ENCODE measurements around the gene TRIM44. TPM values are rescaled to one million over a fixed set of nuclear protein-coding genes. Genes with fewer than 3 reads are reported as not detected.

The TRIM44 gene
- total RNA-seq, 2 experiments from 2014 or later: 11.3 to 19.9 TPM

DNA sequence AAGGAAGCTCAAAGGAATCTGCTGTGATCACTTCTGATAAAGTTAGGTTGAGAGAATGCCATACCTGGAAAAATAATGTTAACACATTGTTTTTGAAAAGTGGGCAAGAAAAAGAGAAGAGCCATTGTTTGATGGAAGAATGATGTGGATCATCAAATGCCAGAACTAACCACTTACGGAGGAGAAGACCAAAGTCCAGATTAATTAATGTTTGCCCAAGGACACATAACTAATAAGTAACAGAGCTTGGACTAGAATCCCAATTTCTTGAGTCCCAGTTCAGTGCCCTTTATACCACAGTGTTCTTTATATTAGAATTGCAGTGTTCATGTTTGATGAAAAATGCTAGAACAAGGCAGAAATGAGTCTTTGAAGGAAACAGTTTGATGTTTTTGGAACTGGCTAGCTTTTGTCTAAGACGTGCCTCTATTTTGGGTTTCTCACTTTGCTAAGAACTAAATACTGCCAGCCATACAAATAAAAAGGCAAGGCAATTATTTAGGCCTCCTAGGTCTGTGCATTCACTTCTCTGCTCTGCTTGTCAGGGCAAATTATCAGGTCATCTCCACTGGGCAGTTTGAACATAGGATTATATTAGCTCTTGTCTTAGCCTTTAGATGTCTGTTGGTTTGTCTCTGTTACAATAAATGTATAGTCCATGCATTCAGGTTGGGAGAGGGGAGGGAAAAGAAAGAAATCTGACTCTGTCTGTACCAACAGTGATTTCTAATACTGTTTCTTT is 72.3 kb downstream of the TRIM44 start:
- Histone ChIP-seq H3K27ac (ENCODE audit: low read depth, low read length, poor library complexity, severe bottlenecking) (no peak overlapping the region), H3K4me2 (ENCODE audit: low read length) (no peak overlapping the region), H3K36me3 (ENCODE audit: insufficient read depth, low read length) (no peaks in the 10 kb centered on the region), H3K9me3 (ENCODE audit: low read length) (0 out of 2 replicates have a peak, but pooled peaks cover 2% of the 10 kb centered on the region), H3K4me1 (ENCODE audit: insufficient read depth, low read length, poor library complexity, severe bottlenecking) (no peaks in the 10 kb centered on the region), H2AFZ (ENCODE audit: low read length) (no peak overlapping the region), H3K9me2 (ENCODE audit: insufficient read depth, low read length) (no peaks in the 10 kb centered on the region), H3K4me3 (ENCODE audit: low read depth, low read length, poor library complexity, severe bottlenecking) (no peak overlapping the region), H3K79me2 (ENCODE audit: insufficient read depth, low read depth, low read length) (no peaks in the 10 kb centered on the region), H4K20me1 (ENCODE audit: insufficient read depth, low read length) (no peaks in the 10 kb centered on the region)
- CTCF ChIA-PET (ENCODE audit: unreplicated experiment): no interaction called here
- no peak for DNase-seq (ENCODE audit: low spot score)
- BruUV-seq (replicated peaks): no TSS peak
- POLR2A ChIA-PET: interaction anchor here (0.7 to 1.5 kb wide), 2 partner anchors 12 to 241 kb away, joined by 3 to 8 read pairs; no protein-coding TSS in a partner anchor
- no peak for TF ChIP-seq EZH2phosphoT487 (IDR thresholded peaks at IDR 0.05; ENCODE audit: borderline replicate concordance, low read depth, low read length)
- TF ChIP-seq, protein P1, sequence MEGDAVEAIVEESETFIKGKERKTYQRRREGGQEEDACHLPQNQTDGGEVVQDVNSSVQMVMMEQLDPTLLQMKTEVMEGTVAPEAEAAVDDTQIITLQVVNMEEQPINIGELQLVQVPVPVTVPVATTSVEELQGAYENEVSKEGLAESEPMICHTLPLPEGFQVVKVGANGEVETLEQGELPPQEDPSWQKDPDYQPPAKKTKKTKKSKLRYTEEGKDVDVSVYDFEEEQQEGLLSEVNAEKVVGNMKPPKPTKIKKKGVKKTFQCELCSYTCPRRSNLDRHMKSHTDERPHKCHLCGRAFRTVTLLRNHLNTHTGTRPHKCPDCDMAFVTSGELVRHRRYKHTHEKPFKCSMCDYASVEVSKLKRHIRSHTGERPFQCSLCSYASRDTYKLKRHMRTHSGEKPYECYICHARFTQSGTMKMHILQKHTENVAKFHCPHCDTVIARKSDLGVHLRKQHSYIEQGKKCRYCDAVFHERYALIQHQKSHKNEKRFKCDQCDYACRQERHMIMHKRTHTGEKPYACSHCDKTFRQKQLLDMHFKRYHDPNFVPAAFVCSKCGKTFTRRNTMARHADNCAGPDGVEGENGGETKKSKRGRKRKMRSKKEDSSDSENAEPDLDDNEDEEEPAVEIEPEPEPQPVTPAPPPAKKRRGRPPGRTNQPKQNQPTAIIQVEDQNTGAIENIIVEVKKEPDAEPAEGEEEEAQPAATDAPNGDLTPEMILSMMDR (conservative IDR thresholded peaks at IDR 0.05; ENCODE audit: low read length): no peak
- intact Hi-C loops (cut with micrococcal nuclease; ENCODE audit: unreplicated experiment): no loop called here

DNA sequence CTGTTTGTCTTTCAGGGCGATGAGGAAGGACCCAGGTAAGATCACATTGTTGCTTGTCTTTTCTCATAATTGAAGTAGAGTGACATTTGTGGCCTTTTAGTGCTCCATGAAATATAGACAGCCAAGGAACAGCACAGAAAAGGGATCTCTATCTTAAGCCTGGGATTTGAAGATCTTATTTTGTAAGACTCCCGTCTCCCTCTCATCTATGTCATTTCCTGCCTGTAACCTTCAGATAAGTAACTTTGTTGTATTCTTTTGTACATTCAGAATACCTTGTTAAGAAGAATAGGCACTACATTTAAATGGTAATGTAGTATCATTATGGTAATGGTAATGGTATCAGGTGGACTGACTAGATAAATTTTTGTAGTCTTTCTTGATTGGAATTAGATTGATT is 72.8 kb downstream of the TRIM44 start:
- Histone ChIP-seq H2AFZ (ENCODE audit: low read length) (no peak overlapping the region), H3K4me1 (ENCODE audit: insufficient read depth, low read length, poor library complexity, severe bottlenecking) (no peaks in the 10 kb centered on the region), H3K9me2 (ENCODE audit: insufficient read depth, low read length) (no peaks in the 10 kb centered on the region), H3K27ac (ENCODE audit: low read depth, low read length, poor library complexity, severe bottlenecking) (no peak overlapping the region), H3K4me2 (ENCODE audit: low read length) (no peak overlapping the region), H3K79me2 (ENCODE audit: insufficient read depth, low read depth, low read length) (no peaks in the 10 kb centered on the region), H3K9me3 (ENCODE audit: low read length) (no peaks in the 10 kb centered on the region), H3K4me3 (ENCODE audit: low read depth, low read length, poor library complexity, severe bottlenecking) (no peak overlapping the region), H3K36me3 (ENCODE audit: insufficient read depth, low read length) (no peaks in the 10 kb centered on the region), H4K20me1 (ENCODE audit: insufficient read depth, low read length) (no peaks in the 10 kb centered on the region)
- CTCF ChIA-PET (ENCODE audit: unreplicated experiment): no interaction called here
- POLR2A ChIA-PET: no interaction called here
- no peak for TF ChIP-seq EZH2phosphoT487 (IDR thresholded peaks at IDR 0.05; ENCODE audit: borderline replicate concordance, low read depth, low read length)
- TF ChIP-seq, protein P1 (conservative IDR thresholded peaks at IDR 0.05; ENCODE audit: low read length): no peak
- no TSS peak for BruUV-seq (replicated peaks)
- DNase-seq (ENCODE audit: low spot score): no peak
- intact Hi-C loops (cut with micrococcal nuclease; ENCODE audit: unreplicated experiment): no loop called here

DNA sequence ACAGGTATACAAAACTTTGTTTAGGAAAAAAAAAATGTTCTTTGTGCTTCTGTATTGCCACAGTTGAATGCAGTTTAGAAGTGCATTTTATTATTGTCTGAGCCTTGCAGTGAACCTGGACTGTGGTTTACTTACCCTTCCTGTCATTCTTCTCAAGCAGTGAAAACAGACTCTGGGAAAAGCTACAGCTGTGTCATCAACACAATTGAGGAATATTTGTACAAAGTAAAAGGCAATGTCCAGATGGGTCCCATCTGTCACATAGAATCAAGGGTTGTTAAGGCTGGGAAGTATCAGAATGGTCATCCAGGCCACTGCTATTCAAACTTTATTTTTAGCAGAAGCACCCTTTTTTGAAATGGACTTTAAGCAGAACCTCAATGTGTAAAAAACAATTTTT is 73.3 kb downstream of the TRIM44 start:
- H4K20me1 ChIP-seq (ENCODE audit: insufficient read depth, low read length): no peaks in the 10 kb centered on the region
- no peaks in the 10 kb centered on the region for H3K4me1 ChIP-seq (ENCODE audit: insufficient read depth, low read length, poor library complexity, severe bottlenecking)
- no peak for DNase-seq (ENCODE audit: low spot score)
- intact Hi-C loops (cut with micrococcal nuclease; ENCODE audit: unreplicated experiment): no loop called here
- no peak overlapping the region for H3K4me2 ChIP-seq (ENCODE audit: low read length)
- no peaks in the 10 kb centered on the region for H3K9me2 ChIP-seq (ENCODE audit: insufficient read depth, low read length)
- H2AFZ ChIP-seq (ENCODE audit: low read length): no peak overlapping the region
- POLR2A ChIA-PET: no interaction called here
- CTCF ChIA-PET (ENCODE audit: unreplicated experiment): no interaction called here
- H3K36me3 ChIP-seq (ENCODE audit: insufficient read depth, low read length): no peaks in the 10 kb centered on the region
- H3K9me3 ChIP-seq (ENCODE audit: low read length): no peaks in the 10 kb centered on the region
- H3K27ac ChIP-seq (ENCODE audit: low read depth, low read length, poor library complexity, severe bottlenecking): no peak overlapping the region
- no peak overlapping the region for H3K4me3 ChIP-seq (ENCODE audit: low read depth, low read length, poor library complexity, severe bottlenecking)
- no TSS peak for BruUV-seq (replicated peaks)
- TF ChIP-seq EZH2phosphoT487 (IDR thresholded peaks at IDR 0.05; ENCODE audit: borderline replicate concordance, low read depth, low read length): no peak
- TF ChIP-seq, protein P1 (conservative IDR thresholded peaks at IDR 0.05; ENCODE audit: low read length): no peak
- no peaks in the 10 kb centered on the region for H3K79me2 ChIP-seq (ENCODE audit: insufficient read depth, low read depth, low read length)
